ENCODE measurements around the gene FN1. TPM values are rescaled to one million over a fixed set of nuclear protein-coding genes. Genes with fewer than 3 reads are reported as not detected.

FN1 gene
- total RNA-seq, 6 experiments from 2014 or later, result 938 to 2,279 (median 1,324) TPM

DNA sequence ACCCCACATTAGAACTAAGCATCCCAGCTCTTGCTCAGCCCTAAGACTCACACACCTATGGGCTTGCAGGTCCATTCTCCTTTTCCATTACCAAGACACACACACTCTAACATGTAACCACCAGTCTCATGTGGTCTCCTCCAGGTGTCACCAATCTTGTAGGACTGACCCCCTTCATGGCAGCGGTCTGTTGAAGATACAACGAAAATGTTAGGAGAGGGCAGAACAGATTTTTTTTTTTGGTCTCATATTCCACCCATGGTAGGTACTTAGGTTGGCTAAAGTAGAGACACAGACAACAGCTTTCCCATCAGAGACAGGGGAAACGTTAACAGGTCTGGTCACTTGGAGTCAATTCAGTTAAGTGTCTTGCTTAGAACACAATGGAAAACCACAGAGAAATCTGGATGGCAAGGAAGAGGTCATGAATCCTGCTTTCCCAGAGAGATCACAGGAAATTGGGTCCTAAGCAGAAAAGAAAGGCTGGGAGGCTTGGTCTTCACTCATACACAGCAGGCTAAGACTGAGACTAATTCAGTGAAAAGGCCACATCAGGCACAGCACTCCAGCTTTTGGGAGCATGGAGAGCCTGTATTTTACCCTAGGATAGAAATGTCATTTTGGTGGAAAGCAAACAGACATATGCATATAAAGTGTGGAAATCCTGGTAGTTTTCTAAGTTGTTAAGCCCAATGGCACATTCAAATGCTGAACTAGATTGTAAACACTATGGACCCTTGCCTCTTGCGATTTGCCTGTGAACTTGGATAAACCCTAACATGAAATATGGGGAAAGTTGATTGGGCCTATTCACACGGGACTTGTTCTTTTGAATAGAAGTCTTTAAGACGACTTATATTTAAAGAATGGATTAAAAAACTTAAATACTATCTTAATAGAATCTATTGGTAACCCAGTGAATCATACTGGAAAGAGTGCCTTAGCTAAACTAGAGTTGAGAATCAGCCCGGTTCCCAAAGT lies 3.8 kb downstream of the FN1 start:
- no peak for ATAC-seq
- Histone ChIP-seq H3K4me3 (no peak overlapping the region), H3K27ac (peak overlapping the region in 2 of 3 donors; percentile 84 to 85), H3K27me3 (no peaks in the 10 kb centered on the region), H3K9me3 (no peaks in the 10 kb centered on the region), H3K36me3 (peaks cover 0 to 57% (median 13%) of the 10 kb centered on the region in 4 donors), H3K4me1 (peaks cover 0 to 9% (median 0%) of the 10 kb centered on the region in 4 donors)
- intact Hi-C loops (cut with DNase I), result no loop called here
- DNase-seq, result no peak
- no peak for TF ChIP-seq POLR2A (IDR thresholded peaks at IDR 0.05)
- TF ChIP-seq, protein P1, sequence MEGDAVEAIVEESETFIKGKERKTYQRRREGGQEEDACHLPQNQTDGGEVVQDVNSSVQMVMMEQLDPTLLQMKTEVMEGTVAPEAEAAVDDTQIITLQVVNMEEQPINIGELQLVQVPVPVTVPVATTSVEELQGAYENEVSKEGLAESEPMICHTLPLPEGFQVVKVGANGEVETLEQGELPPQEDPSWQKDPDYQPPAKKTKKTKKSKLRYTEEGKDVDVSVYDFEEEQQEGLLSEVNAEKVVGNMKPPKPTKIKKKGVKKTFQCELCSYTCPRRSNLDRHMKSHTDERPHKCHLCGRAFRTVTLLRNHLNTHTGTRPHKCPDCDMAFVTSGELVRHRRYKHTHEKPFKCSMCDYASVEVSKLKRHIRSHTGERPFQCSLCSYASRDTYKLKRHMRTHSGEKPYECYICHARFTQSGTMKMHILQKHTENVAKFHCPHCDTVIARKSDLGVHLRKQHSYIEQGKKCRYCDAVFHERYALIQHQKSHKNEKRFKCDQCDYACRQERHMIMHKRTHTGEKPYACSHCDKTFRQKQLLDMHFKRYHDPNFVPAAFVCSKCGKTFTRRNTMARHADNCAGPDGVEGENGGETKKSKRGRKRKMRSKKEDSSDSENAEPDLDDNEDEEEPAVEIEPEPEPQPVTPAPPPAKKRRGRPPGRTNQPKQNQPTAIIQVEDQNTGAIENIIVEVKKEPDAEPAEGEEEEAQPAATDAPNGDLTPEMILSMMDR (IDR thresholded peaks at IDR 0.05), result no peak
- WGBS (ENCODE audit: insufficient coverage, low coverage, low lambda C conversion rate, missing lambda C conversion rate), result 61% methylated on average over 7 of the region's 7 CpGs

DNA sequence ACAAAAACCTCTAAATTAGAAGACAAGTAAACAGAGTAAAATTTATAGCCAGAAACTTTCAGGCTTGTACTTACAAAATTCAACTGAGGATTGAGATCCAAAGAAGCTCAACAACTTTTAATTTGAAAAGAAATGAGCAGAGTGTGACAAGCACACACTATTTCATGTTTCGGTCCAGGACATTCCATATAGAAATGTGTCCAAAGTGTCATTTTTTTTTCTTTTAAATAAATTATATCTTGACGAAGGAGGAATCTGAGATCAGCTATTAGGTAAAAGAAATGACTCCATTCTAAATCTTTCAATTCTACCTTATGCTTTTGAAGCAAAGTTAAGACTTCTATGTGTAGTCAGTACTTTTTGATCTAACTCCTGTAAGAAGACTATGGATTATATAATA lies 4.6 kb downstream of the FN1 start:
- intact Hi-C loops (cut with DNase I), result no loop called here
- no peak for DNase-seq
- no peak for ATAC-seq
- Histone ChIP-seq H3K27ac (peak overlapping the region in 1 of 3 donors; percentile 84), H3K4me3 (no peak overlapping the region), H3K9me3 (no peaks in the 10 kb centered on the region), H3K4me1 (peaks cover 0 to 6% (median 0%) of the 10 kb centered on the region in 4 donors), H3K27me3 (no peaks in the 10 kb centered on the region), H3K36me3 (peaks cover 0 to 65% (median 15%) of the 10 kb centered on the region in 4 donors)
- no peak for TF ChIP-seq POLR2A (IDR thresholded peaks at IDR 0.05)
- TF ChIP-seq, protein P1 (IDR thresholded peaks at IDR 0.05), result no peak
- 59% methylated on average over 2 of the region's 2 CpGs for WGBS (ENCODE audit: insufficient coverage, low coverage, low lambda C conversion rate, missing lambda C conversion rate)

DNA sequence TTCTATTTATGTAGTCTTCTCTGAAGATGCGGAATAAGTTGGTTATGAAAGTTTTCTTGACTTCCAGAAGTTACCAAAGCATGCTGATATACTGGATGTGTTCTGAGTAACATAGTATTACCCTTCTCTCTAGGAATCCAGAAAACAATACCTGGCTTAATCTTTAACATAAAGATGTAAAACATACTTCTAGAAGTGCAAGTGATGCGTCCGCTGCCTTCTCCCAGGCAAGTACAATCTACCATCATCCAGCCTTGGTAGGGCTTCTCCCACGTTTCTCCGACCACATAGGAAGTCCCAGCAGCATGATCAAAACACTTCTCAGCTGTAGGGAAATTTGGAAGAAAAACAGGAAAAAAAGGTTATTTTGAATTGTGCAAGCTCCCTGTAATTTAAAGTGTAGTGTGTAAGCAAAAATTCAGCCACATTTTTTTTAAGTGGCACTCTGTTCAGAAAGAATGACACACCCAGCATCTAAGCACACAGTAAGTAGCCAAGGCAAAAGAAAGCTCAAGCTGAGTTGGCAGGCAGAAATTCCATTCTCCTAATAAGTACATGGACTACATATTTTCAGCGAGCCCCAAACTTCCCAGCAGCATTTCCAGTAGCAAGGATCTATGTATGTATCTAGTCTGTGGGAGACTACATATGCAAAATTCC lies 5.2 kb downstream of the FN1 start:
- no peaks in the 10 kb centered on the region for H3K9me3 ChIP-seq
- peaks cover 0 to 6% (median 0%) of the 10 kb centered on the region in 4 donors for H3K4me1 ChIP-seq
- 70% methylated on average over 6 of the region's 6 CpGs for WGBS (ENCODE audit: insufficient coverage, low coverage, low lambda C conversion rate, missing lambda C conversion rate)
- no peak overlapping the region for H3K4me3 ChIP-seq
- ATAC-seq (no peak), DNase-seq (no peak)
- intact Hi-C loops (cut with DNase I), result no loop called here
- no peaks in the 10 kb centered on the region for H3K27me3 ChIP-seq
- H3K27ac ChIP-seq, result peak overlapping the region in 1 of 3 donors; percentile 84
- H3K36me3 ChIP-seq, result peaks cover 0 to 68% (median 15%) of the 10 kb centered on the region in 4 donors
- TF ChIP-seq, protein P1 (IDR thresholded peaks at IDR 0.05), result no peak
- TF ChIP-seq POLR2A (IDR thresholded peaks at IDR 0.05), result no peak

- TF ChIP-seq POLR2A (IDR thresholded peaks at IDR 0.05), result no peak
- TF ChIP-seq, protein P1 (IDR thresholded peaks at IDR 0.05), result no peak
- no peaks in the 10 kb centered on the region for H3K27me3 ChIP-seq
- intact Hi-C loops (cut with DNase I), result no loop called here
- 94% methylated on average over 1 of the region's 1 CpG for WGBS (ENCODE audit: insufficient coverage, low coverage, low lambda C conversion rate, missing lambda C conversion rate)
- no peaks in the 10 kb centered on the region for H3K9me3 ChIP-seq
- H3K4me1 ChIP-seq, result peaks cover 0 to 9% (median 0%) of the 10 kb centered on the region in 4 donors
- ATAC-seq, result no peak
- no peak for DNase-seq
- peaks cover 0 to 80% (median 17%) of the 10 kb centered on the region in 4 donors for H3K36me3 ChIP-seq
- H3K4me3 ChIP-seq, result no peak overlapping the region
- no peak overlapping the region for H3K27ac ChIP-seq
These were observed 6.4 kb downstream of the FN1 start for GRCh38 chr2:215429424-215429823.
